Frontal cortex (tissue), 4 donors: ENCODE data around the gene CAMTA2. TPM values are rescaled to one million over a fixed set of nuclear protein-coding genes. Genes with fewer than 3 reads are reported as not detected.
"Not testable (repeated sequence)": the region's sequence is repeated elsewhere in the genome, so short reads cannot be mapped to it uniquely, and the experiment has no call there.

Experiments
- DNase-seq, 2 donors: peaks; one replicate each; pipeline ENCODE4 v3.0.0; 2012; ENCODE audit warnings: low spot score in 2 of 2
- FAIRE-seq: peaks from 2 replicates; lab custom pipeline; 2012; peaks lifted over from hg19 to GRCh38; lab: Jason Lieb, UNC
- total RNA-seq: library from RNA; depleted of rRNA; stranded (reverse); fragments of >200 nt; gene quantifications from one replicate; pipeline ENCODE4 v1.2.3, GENCODE V29; 2014
- donor health status: control.
- donor health status: control.
- donor health status: control.

CAMTA2 gene
- 3.3 TPM for total RNA-seq

- peak; percentile 86 to 89 for DNase-seq
These were observed at the start of gene CAMTA2 for GRCh38 chr17:4986951-4987766. CAMTA2 (minus strand) TSS chr17:4987675; CDS start chr17:4986222, 1,453 bp downstream.

GRCh38 chr17:5035315-5035714 lies 47.8 kb upstream of the CAMTA2 start, which contains the start of gene SLC52A1:
SLC52A1 (minus strand) TSS chr17:5035426; CDS start chr17:5034606, 820 bp downstream.
- DNase-seq (no peak), FAIRE-seq (no peak)

More at GRCh38 chr17:4986951-4987766, at the start of gene CAMTA2:
- no peak for FAIRE-seq

- no peak for FAIRE-seq
- DNase-seq, result no peak
These were observed 47.2 kb upstream of the CAMTA2 start for GRCh38 chr17:5034651-5035050.

GRCh38 chr17:5034063-5034462 lies 46.6 kb upstream of the CAMTA2 start:
- FAIRE-seq, result no peak
- DNase-seq, result no peak

- DNase-seq (no peak), FAIRE-seq (no peak)
These were observed 46.0 kb upstream of the CAMTA2 start for GRCh38 chr17:5033352-5034015.

GRCh38 chr17:5032865-5033264 lies 45.4 kb upstream of the CAMTA2 start:
- DNase-seq (no peak), FAIRE-seq (no peak)

GRCh38 chr17:5031365-5032082 lies 44.0 kb upstream of the CAMTA2 start:
- no peak for FAIRE-seq

GRCh38 chr17:5030168-5030567 lies 42.7 kb upstream of the CAMTA2 start:
- not testable (repeated sequence) for DNase-seq

More at GRCh38 chr17:5031365-5032082, 44.0 kb upstream of the CAMTA2 start:
- DNase-seq, result peak; percentile 79 to 87

GRCh38 chr17:5027916-5028315 lies 40.4 kb upstream of the CAMTA2 start:
- no peak for DNase-seq
- FAIRE-seq, result no peak

More at GRCh38 chr17:5030168-5030567, 42.7 kb upstream of the CAMTA2 start:
- not testable (repeated sequence) for FAIRE-seq

- DNase-seq (no peak), FAIRE-seq (no peak)
These were observed 39.8 kb upstream of the CAMTA2 start for GRCh38 chr17:5027299-5027698.

- DNase-seq (no peak), FAIRE-seq (no peak)
These were observed 37.1 kb upstream of the CAMTA2 start for GRCh38 chr17:5024604-5025003.

- FAIRE-seq, result no peak
- no peak for DNase-seq
These were observed 36.2 kb upstream of the CAMTA2 start for GRCh38 chr17:5023588-5024147.

GRCh38 chr17:5022171-5022711 lies 34.8 kb upstream of the CAMTA2 start:
- FAIRE-seq (no peak), DNase-seq (no peak)

GRCh38 chr17:5020502-5021023 lies 33.1 kb upstream of the CAMTA2 start:
- FAIRE-seq, result no peak

GRCh38 chr17:5019475-5019956 lies 32.0 kb upstream of the CAMTA2 start:
- no peak for DNase-seq
- no peak for FAIRE-seq

More at GRCh38 chr17:5020502-5021023, 33.1 kb upstream of the CAMTA2 start:
- no peak for DNase-seq

GRCh38 chr17:5014357-5014756 lies 26.9 kb upstream of the CAMTA2 start:
- FAIRE-seq (no peak), DNase-seq (no peak)

GRCh38 chr17:5011928-5012327 lies 24.5 kb upstream of the CAMTA2 start:
- DNase-seq (no peak), FAIRE-seq (no peak)

- FAIRE-seq (no peak), DNase-seq (no peak)
These were observed 15.9 kb upstream of the CAMTA2 start for GRCh38 chr17:5003214-5003867.
